Measurements from ENCODE around the gene GMCL2. TPM values are rescaled to one million over a fixed set of nuclear protein-coding genes. Genes with fewer than 3 reads are reported as not detected.

The GMCL2 gene, protein sequence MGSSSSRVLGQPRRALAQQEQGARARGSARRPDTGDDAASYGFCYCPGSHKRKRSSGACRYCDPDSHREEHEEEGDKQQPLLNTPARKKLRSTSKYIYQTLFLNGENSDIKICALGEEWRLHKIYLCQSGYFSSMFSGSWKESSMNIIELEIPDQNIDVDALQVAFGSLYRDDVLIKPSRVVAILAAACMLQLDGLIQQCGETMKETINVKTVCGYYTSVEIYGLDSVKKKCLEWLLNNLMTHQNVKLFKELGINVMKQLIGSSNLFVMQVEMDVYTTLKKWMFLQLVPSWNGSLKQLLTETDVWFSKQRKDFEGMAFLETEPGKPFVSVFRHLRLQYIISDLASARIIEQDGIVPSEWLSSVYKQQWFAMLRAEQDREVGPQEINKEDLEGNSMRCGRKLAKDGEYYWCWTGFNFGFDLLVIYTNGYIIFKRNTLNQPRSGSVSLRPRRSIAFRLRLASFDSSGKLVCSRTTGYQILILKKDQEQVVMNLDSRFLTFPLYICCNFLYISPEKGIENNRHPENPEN
- polyA plus RNA-seq: under 1 TPM in 1 of 4 donors, not detected in 3; 0.03 TPM
- long read RNA-seq, donor 1: 0 reads
- long read RNA-seq, donor 2: 0 reads
- long read RNA-seq, donor 3: 0 reads
- long read RNA-seq, donor 4: 0 reads
- long read RNA-seq, donor 5: 0 reads
- long read RNA-seq, donor 6: 0 reads
- long read RNA-seq, donor 7, partial matches to known transcripts: 0 of 1 reads
- long read RNA-seq, donor 7, other reads (novel, unspliced or antisense): 0 of 1 reads
- long read RNA-seq, donor 8: 0 reads
- long read RNA-seq, donor 9: 0 reads
- long read RNA-seq, donor 10: 0 reads

DNA sequence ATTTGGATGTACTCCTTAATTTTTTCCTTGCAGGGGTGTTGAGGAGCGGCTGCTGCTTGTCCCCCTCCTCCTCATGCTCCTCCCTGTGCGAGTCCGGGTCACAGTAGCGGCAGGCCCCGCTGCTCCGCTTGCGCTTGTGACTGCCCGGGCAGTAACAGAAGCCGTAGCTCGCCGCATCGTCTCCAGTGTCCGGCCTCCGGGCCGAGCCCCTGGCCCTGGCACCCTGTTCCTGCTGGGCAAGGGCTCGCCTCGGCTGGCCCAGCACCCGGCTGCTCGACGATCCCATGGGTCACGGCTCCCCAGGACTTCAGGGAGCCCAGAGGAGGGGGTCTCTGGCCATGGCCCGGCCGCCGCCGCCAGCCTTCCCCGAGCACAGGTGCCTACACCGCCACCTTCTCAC, at the start of gene GMCL2:
GMCL2 (minus strand) TSS at position 358 of the 400 bp plus-strand sequence; CDS start at position 286, 72 bp downstream.
- Histone ChIP-seq H3K4me1 (ENCODE audit: control insufficient read depth in 3 of 3, insufficient read depth in 2 of 3, low read depth in 1 of 3, low read length in 2 of 3) (no peaks in the 10 kb centered on the region), H3K9me3 (ENCODE audit: control insufficient read depth in 2 of 2, insufficient read depth in 1 of 2, low read depth in 1 of 2, low read length in 1 of 2) (no peaks in the 10 kb centered on the region), H3K27me3 (ENCODE audit: control insufficient read depth in 3 of 3, insufficient read depth in 3 of 3, low read length in 3 of 3) (no peaks in the 10 kb centered on the region), H3K4me3 (ENCODE audit: low read depth in 1 of 3, low read length in 3 of 3) (no peak within 1 kb of the TSS), H3K27ac (ENCODE audit: low read depth in 1 of 3, low read length in 2 of 3) (no peak within 1 kb of the TSS), H3K36me3 (ENCODE audit: control insufficient read depth in 3 of 3, insufficient read depth in 2 of 3, low read depth in 1 of 3, low read length in 3 of 3) (no peaks in the 10 kb centered on the region)
- FAIRE-seq (no peak), DNase-seq (no peak)
- 84 to 93% (median 88%) methylated on average over 23 to 27 of the region's 27 CpGs for WGBS, 3 donors

DNA sequence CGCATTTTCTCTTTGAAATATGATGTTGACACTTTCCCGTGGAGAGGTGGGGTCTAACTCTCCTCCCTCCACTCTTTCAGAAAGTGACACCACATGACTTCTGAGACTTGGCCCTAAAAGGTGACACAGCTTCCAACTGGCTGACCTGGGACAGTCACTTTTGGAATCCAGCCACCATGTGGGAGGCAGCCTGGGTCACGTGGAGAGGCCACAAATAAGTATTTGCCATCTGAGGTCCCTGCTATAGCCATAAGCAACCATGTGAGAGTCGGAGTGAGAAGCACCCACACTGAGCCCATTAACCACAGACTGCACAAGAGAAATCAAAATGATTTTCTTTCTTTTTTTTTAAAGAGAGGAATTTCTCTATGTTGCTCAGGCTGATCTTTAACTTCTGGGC, 49.5 kb upstream of the GMCL2 start:
- Histone ChIP-seq H3K4me1 (ENCODE audit: control insufficient read depth in 3 of 3, insufficient read depth in 2 of 3, low read depth in 1 of 3, low read length in 2 of 3) (peaks cover 6 to 18% (median 8%) of the 10 kb centered on the region in 3 donors), H3K27me3 (ENCODE audit: control insufficient read depth in 3 of 3, insufficient read depth in 3 of 3, low read length in 3 of 3) (no peaks in the 10 kb centered on the region), H3K9me3 (ENCODE audit: control insufficient read depth in 2 of 2, insufficient read depth in 1 of 2, low read depth in 1 of 2, low read length in 1 of 2) (no peaks in the 10 kb centered on the region), H3K36me3 (ENCODE audit: control insufficient read depth in 3 of 3, insufficient read depth in 2 of 3, low read depth in 1 of 3, low read length in 3 of 3) (peaks cover 0 to under 1% (median 0%) of the 10 kb centered on the region in 3 donors), H3K4me3 (ENCODE audit: low read depth in 1 of 3, low read length in 3 of 3) (no peak overlapping the region), H3K27ac (ENCODE audit: low read depth in 1 of 3, low read length in 2 of 3) (peak overlapping the region in 1 of 3 donors; percentile 41)
- FAIRE-seq (no peak), DNase-seq (no peak)
- WGBS, 3 donors: 48 to 66% (median 50%) methylated on average over 4 of the region's 4 CpGs

DNA sequence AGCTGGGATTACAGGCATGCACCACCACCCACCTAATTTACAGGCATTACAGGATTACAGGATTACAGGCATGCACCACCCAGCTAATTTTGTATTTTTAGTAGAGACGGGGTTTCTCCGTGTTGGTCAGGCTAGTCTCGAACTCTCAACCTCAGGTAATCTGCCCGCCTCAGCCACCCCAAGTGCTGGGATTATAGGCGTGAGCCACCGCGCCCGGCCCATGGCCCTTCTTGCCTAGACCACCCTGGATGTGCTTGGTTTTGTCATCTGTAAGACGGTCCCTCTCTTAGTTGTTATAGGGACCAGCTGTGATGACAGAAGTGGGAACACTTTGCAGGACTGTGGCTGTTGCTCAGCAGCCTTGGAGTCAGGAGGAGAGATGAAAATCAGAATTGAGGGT, 49.0 kb upstream of the GMCL2 start:
- no peak for FAIRE-seq
- WGBS, 3 donors: 90 to 98% (median 92%) methylated on average over 9 of the region's 9 CpGs
- no peak overlapping the region for H3K27ac ChIP-seq (ENCODE audit: low read depth in 1 of 3, low read length in 2 of 3)
- DNase-seq: no peak
- peaks cover 0 to 6% (median 0%) of the 10 kb centered on the region in 3 donors for H3K36me3 ChIP-seq (ENCODE audit: control insufficient read depth in 3 of 3, insufficient read depth in 2 of 3, low read depth in 1 of 3, low read length in 3 of 3)
- no peak overlapping the region for H3K4me3 ChIP-seq (ENCODE audit: low read depth in 1 of 3, low read length in 3 of 3)
- peaks cover 8 to 22% (median 9%) of the 10 kb centered on the region in 3 donors for H3K4me1 ChIP-seq (ENCODE audit: control insufficient read depth in 3 of 3, insufficient read depth in 2 of 3, low read depth in 1 of 3, low read length in 2 of 3)
- no peaks in the 10 kb centered on the region for H3K9me3 ChIP-seq (ENCODE audit: control insufficient read depth in 2 of 2, insufficient read depth in 1 of 2, low read depth in 1 of 2, low read length in 1 of 2)
- no peaks in the 10 kb centered on the region for H3K27me3 ChIP-seq (ENCODE audit: control insufficient read depth in 3 of 3, insufficient read depth in 3 of 3, low read length in 3 of 3)

DNA sequence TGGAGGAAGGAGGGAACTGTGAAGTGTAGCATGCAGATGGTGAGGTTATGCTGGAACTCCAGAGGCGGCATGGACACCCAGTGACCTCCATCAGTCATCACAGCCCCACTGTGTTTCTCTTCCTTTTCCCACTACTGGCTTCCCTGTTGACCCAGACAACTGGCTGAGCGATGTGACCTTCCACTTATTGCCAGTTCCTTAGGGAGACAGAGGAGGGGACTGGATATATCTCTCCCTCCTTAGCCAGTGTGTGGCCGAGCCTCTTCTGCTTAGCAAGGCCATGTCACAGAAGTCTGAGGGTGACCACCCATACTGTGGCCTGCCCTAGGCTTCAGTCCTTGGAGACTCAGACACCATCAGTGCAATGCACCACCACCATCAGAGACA, 48.4 kb upstream of the GMCL2 start:
- no peak for FAIRE-seq

DNA sequence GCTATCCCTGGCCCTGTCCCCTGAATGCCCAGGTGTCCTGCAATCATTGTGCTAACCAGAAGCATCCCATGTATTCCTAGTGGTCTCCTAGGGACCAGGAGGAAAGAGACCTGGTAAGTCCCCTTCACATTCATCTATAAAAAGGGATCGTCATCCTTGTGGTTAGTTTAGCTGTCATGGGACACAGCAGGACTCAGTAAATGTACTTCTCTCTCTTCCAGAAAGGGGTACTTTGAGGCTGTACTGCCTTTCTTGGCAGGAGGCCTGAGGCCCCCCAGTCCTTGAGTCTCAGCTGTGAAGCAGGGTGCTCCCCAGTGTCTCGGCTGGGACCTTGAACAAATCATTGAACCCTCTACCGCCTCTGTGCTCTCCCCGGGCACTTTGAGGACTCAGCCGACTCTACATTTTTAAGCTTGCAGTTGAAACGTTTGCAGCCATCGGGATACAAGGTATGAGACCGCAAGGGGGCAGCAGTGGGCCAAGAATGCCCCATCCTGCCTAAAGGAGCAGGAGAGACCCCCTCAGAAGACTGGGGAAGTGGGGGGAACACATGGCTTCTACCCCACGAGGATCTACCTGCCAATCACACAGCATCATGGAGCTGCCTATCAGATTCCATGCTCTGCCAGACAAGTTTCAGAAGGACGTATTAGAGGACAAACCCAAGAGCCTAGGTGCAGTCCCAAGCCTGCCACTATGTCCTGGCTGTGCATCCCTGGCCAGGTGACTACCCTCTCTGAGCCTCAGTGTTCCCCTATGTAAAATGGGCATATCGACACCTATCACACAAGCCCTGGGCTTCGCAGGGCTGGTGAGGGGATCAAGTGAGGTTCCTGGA, 47.8 kb upstream of the GMCL2 start:
- H3K36me3 ChIP-seq (ENCODE audit: control insufficient read depth in 3 of 3, insufficient read depth in 2 of 3, low read depth in 1 of 3, low read length in 3 of 3): peaks cover under 1 to 15% (median 2%) of the 10 kb centered on the region in 3 donors
- WGBS, 3 donors: 22 to 26% (median 23%) methylated on average over 12 of the region's 12 CpGs
- no peaks in the 10 kb centered on the region for H3K9me3 ChIP-seq (ENCODE audit: control insufficient read depth in 2 of 2, insufficient read depth in 1 of 2, low read depth in 1 of 2, low read length in 1 of 2)
- peak; percentile 73 to 83 for DNase-seq
- H3K27me3 ChIP-seq (ENCODE audit: control insufficient read depth in 3 of 3, insufficient read depth in 3 of 3, low read length in 3 of 3): no peaks in the 10 kb centered on the region
- peaks cover 9 to 33% (median 10%) of the 10 kb centered on the region in 3 donors for H3K4me1 ChIP-seq (ENCODE audit: control insufficient read depth in 3 of 3, insufficient read depth in 2 of 3, low read depth in 1 of 3, low read length in 2 of 3)
- H3K4me3 ChIP-seq (ENCODE audit: low read depth in 1 of 3, low read length in 3 of 3): no peak overlapping the region
- H3K27ac ChIP-seq (ENCODE audit: low read depth in 1 of 3, low read length in 2 of 3): no peak overlapping the region
- FAIRE-seq: no peak

More for the DNA sequence above, 48.4 kb upstream of the GMCL2 start:
- no peak overlapping the region for H3K4me3 ChIP-seq (ENCODE audit: low read depth in 1 of 3, low read length in 3 of 3)
- peaks cover 8 to 27% (median 9%) of the 10 kb centered on the region in 3 donors for H3K4me1 ChIP-seq (ENCODE audit: control insufficient read depth in 3 of 3, insufficient read depth in 2 of 3, low read depth in 1 of 3, low read length in 2 of 3)
- H3K9me3 ChIP-seq (ENCODE audit: control insufficient read depth in 2 of 2, insufficient read depth in 1 of 2, low read depth in 1 of 2, low read length in 1 of 2): no peaks in the 10 kb centered on the region
- 71 to 91% (median 86%) methylated on average over 3 of the region's 3 CpGs for WGBS, 3 donors
- no peaks in the 10 kb centered on the region for H3K27me3 ChIP-seq (ENCODE audit: control insufficient read depth in 3 of 3, insufficient read depth in 3 of 3, low read length in 3 of 3)
- no peak overlapping the region for H3K27ac ChIP-seq (ENCODE audit: low read depth in 1 of 3, low read length in 2 of 3)
- H3K36me3 ChIP-seq (ENCODE audit: control insufficient read depth in 3 of 3, insufficient read depth in 2 of 3, low read depth in 1 of 3, low read length in 3 of 3): peaks cover 0 to 10% (median 0%) of the 10 kb centered on the region in 3 donors
- DNase-seq: no peak

DNA sequence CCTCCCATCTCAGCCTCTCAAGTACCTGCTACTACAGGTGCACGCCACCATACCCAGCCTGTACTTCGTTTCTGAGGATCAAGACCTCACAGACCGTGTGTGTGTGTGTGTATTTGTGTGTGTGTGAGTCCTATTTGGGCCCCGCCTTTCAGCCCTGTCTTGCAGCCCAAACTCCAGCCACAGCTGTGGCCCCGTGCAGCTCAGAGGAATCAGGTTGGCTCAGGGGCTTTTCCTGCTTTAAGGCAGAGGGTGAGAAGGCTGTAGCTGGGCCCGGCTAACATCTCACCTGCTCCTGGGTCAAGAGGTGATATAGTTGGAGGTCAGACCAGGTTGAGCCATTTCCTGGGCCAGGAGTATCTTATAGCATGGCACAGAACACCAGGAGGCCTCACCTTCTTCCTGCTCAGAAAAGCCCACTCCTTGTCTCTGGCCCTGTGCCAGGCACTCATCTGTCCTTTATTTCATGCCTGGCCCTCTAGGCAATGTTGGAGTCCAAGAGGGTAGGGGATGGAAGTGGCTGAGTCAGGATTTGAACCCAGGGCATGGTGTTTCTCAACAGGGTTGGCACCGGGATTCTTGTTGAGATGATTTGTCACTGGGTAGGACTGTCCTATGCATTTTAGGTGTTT, 47.1 kb upstream of the GMCL2 start:
- WGBS, 3 donors: 74 to 84% (median 75%) methylated on average over 7 of the region's 7 CpGs

DNA sequence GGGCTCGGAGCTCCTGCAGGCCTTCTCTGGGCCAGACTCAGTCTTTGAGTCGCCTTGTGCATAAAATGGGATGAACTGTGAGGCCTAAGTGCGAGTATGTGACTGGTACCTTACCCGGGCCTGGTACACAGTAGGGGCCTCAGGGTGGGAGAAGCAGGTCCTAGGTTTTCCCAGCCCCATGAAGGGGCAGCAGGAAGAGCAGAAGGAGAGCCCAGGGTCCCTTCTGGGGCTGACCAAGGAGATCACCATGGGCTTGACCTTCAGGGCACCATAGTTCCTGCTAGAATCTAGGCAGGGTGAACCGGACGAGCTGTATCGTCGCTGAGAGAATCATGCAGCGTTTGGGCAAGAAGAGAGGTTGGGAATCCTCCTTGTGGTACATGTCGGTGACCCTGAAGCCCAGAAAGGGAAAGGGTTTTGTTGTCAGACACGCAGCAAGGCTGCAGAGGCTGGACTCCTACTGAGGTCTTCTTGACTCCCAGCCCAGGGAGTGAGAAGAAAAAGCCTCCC, 45.8 kb upstream of the GMCL2 start:
- H3K27me3 ChIP-seq (ENCODE audit: control insufficient read depth in 3 of 3, insufficient read depth in 3 of 3, low read length in 3 of 3): no peaks in the 10 kb centered on the region
- no peaks in the 10 kb centered on the region for H3K9me3 ChIP-seq (ENCODE audit: control insufficient read depth in 2 of 2, insufficient read depth in 1 of 2, low read depth in 1 of 2, low read length in 1 of 2)
- peaks cover 7 to 44% (median 14%) of the 10 kb centered on the region in 3 donors for H3K4me1 ChIP-seq (ENCODE audit: control insufficient read depth in 3 of 3, insufficient read depth in 2 of 3, low read depth in 1 of 3, low read length in 2 of 3)
- peaks cover 4 to 35% (median 10%) of the 10 kb centered on the region in 3 donors for H3K36me3 ChIP-seq (ENCODE audit: control insufficient read depth in 3 of 3, insufficient read depth in 2 of 3, low read depth in 1 of 3, low read length in 3 of 3)
- peak overlapping the region; percentile 90 to 99 (median 97) for H3K27ac ChIP-seq (ENCODE audit: low read depth in 1 of 3, low read length in 2 of 3)
- WGBS, 3 donors: 68 to 70% (median 69%) methylated on average over 11 of the region's 11 CpGs
- FAIRE-seq (no peak), DNase-seq (no peak)
- peak overlapping the region; percentile 78 to 82 (median 80) for H3K4me3 ChIP-seq (ENCODE audit: low read depth in 1 of 3, low read length in 3 of 3)

More for the DNA sequence above, 47.1 kb upstream of the GMCL2 start:
- FAIRE-seq: no peak
- H3K27ac ChIP-seq (ENCODE audit: low read depth in 1 of 3, low read length in 2 of 3): no peak overlapping the region
- H3K4me1 ChIP-seq (ENCODE audit: control insufficient read depth in 3 of 3, insufficient read depth in 2 of 3, low read depth in 1 of 3, low read length in 2 of 3): peaks cover 9 to 36% (median 15%) of the 10 kb centered on the region in 3 donors
- no peak for DNase-seq
- no peaks in the 10 kb centered on the region for H3K9me3 ChIP-seq (ENCODE audit: control insufficient read depth in 2 of 2, insufficient read depth in 1 of 2, low read depth in 1 of 2, low read length in 1 of 2)
- H3K27me3 ChIP-seq (ENCODE audit: control insufficient read depth in 3 of 3, insufficient read depth in 3 of 3, low read length in 3 of 3): no peaks in the 10 kb centered on the region
- H3K4me3 ChIP-seq (ENCODE audit: low read depth in 1 of 3, low read length in 3 of 3): no peak overlapping the region
- H3K36me3 ChIP-seq (ENCODE audit: control insufficient read depth in 3 of 3, insufficient read depth in 2 of 3, low read depth in 1 of 3, low read length in 3 of 3): peaks cover 4 to 23% (median 7%) of the 10 kb centered on the region in 3 donors
